Suprapubic skin (tissue), 3 donors: ENCODE measurements around the gene CCK.

Experiments
- POLR2A ChIP-seq, 2 donors: fragments of 450-650 bp; IDR thresholded peaks; one replicate each; pipeline ENCODE4 v1.6.1; 2017; ENCODE audit warnings: antibody characterized with exemption in 2 of 2, mild to moderate bottlenecking in 2 of 2, moderate library complexity in 2 of 2
- TF ChIP-seq, protein P1 (sequence below), 2 donors: fragments of 200-600 bp in 1 of 2; fragments of 450-650 bp in 1 of 2; sonication (generic) in 1 of 2; IDR thresholded peaks; one replicate each; pipeline ENCODE4 v1.5.1; 2016 to 2019; ENCODE audit warnings: antibody characterized with exemption in 2 of 2, mild to moderate bottlenecking in 1 of 2, moderate library complexity in 1 of 2

DNA sequence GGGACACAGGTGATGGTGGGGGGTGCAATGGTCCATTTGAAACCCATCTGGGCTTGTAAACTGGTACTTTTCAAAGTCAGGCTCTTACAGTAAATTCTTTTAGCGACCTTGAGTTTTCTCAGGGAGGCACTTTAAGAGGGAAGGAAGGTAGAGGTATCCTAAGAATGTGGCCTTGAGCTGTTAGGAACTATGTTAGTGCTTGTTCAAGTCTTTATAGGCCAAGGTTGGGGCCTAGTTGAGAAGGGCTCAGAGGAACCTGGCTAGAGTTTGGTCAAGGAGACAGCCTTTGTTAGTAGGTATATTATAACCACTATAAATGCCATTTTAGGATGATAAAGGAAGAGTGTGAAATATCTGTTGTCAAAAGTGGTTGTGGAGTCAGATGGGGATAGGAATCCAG is 9.2 kb upstream of the CCK start:
- no peak for TF ChIP-seq POLR2A (IDR thresholded peaks at IDR 0.05)
- TF ChIP-seq, protein P1, sequence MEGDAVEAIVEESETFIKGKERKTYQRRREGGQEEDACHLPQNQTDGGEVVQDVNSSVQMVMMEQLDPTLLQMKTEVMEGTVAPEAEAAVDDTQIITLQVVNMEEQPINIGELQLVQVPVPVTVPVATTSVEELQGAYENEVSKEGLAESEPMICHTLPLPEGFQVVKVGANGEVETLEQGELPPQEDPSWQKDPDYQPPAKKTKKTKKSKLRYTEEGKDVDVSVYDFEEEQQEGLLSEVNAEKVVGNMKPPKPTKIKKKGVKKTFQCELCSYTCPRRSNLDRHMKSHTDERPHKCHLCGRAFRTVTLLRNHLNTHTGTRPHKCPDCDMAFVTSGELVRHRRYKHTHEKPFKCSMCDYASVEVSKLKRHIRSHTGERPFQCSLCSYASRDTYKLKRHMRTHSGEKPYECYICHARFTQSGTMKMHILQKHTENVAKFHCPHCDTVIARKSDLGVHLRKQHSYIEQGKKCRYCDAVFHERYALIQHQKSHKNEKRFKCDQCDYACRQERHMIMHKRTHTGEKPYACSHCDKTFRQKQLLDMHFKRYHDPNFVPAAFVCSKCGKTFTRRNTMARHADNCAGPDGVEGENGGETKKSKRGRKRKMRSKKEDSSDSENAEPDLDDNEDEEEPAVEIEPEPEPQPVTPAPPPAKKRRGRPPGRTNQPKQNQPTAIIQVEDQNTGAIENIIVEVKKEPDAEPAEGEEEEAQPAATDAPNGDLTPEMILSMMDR (IDR thresholded peaks at IDR 0.05) = no peak
